Activated T-helper 9 cell treated with anti-CD3 and anti-CD28 coated beads, Interleukin-2, amount 50 U/mL, for 16 hours (primary cell): ENCODE results near the gene LCAT.
"Not testable (repeated sequence)": the region's sequence is repeated elsewhere in the genome, so short reads cannot be mapped to it uniquely, and the experiment has no call there.

Source experiments
- DNase-seq: peaks from one replicate; pipeline ENCODE4 v3.0.0-alpha.2; 2020; ENCODE audit warnings: low read depth

Gene LCAT

GRCh38 chr16:67946966-67947558 is 3.1 kb upstream of the LCAT start:
- no peak for DNase-seq

GRCh38 chr16:67946128-67946569 is 2.2 kb upstream of the LCAT start:
- no peak for DNase-seq

- DNase-seq, result no peak
Observed at GRCh38 chr16:67945392-67945933, 1.5 kb upstream of the LCAT start.

GRCh38 chr16:67944690-67945391 is 921 bp upstream of the LCAT start:
- no peak for DNase-seq

GRCh38 chr16:67943256-67943618 is 683 bp downstream of the LCAT start:
- no peak for DNase-seq

GRCh38 chr16:67942510-67943255 is 1.2 kb downstream of the LCAT start:
- no peak for DNase-seq

GRCh38 chr16:67942200-67942509 is 1.8 kb downstream of the LCAT start:
- DNase-seq, result no peak

GRCh38 chr16:67941469-67942199 is 2.3 kb downstream of the LCAT start:
- DNase-seq, result no peak

GRCh38 chr16:67940446-67941089 is 3.4 kb downstream of the LCAT start:
- no peak for DNase-seq

- no peak for DNase-seq
Observed at GRCh38 chr16:67939507-67940445, 4.1 kb downstream of the LCAT start.

GRCh38 chr16:67937713-67938112 is 6.2 kb downstream of the LCAT start:
- not testable (repeated sequence) for DNase-seq

GRCh38 chr16:67936880-67937605 is 6.9 kb downstream of the LCAT start:
- peak; percentile 66 for DNase-seq

- peak; percentile 29 for DNase-seq
Observed at GRCh38 chr16:67936124-67936879, 7.6 kb downstream of the LCAT start, which contains the start of gene PSMB10. TSS of gene PSMB10 (minus strand) at chr16:67936850. CDS start at chr16:67936749, 101 bp downstream.

GRCh38 chr16:67935402-67936123 is 8.4 kb downstream of the LCAT start:
- DNase-seq, result peak; percentile 93

- DNase-seq, result no peak
Observed at GRCh38 chr16:67935101-67935401, 8.9 kb downstream of the LCAT start.

- DNase-seq, result no peak
Observed at GRCh38 chr16:67934306-67935100, 9.4 kb downstream of the LCAT start.

- DNase-seq, result no peak
Observed at GRCh38 chr16:67933805-67934204, 10.1 kb downstream of the LCAT start.

- DNase-seq, result no peak
Observed at GRCh38 chr16:67932462-67932840, 11.5 kb downstream of the LCAT start.
